Glutamatergic neuron (in vitro differentiated cells): ENCODE results near the gene IFNA4. TPM values are rescaled to one million over a fixed set of nuclear protein-coding genes. Genes with fewer than 3 reads are reported as not detected.
"Not testable (repeated sequence)": the region's sequence is repeated elsewhere in the genome, so short reads cannot be mapped to it uniquely, and the experiment has no call there.

ENCODE experiments used
- DNase-seq: peaks from one replicate; pipeline ENCODE4 v3.0.0; 2022
- H3K27ac Mint-ChIP-seq: one replicate; pipeline ENCODE4 v1.8.0; 2020; ENCODE audit warnings: mild to moderate bottlenecking, mixed read lengths, inconsistent platforms; ENCODE audit not compliant: unreplicated experiment
- H3K27me3 Mint-ChIP-seq: one replicate; pipeline ENCODE4 v1.8.0; 2020; ENCODE audit warnings: mild to moderate bottlenecking, moderate library complexity, mixed read lengths, inconsistent platforms; ENCODE audit not compliant: unreplicated experiment
- H3K36me3 Mint-ChIP-seq: one replicate; pipeline ENCODE4 v1.8.0; 2020; ENCODE audit warnings: mild to moderate bottlenecking, mixed read lengths, inconsistent platforms; ENCODE audit not compliant: unreplicated experiment
- H3K4me1 Mint-ChIP-seq: one replicate; pipeline ENCODE4 v1.8.0; 2020; ENCODE audit warnings: mild to moderate bottlenecking, low read depth, mixed read lengths, inconsistent platforms; ENCODE audit not compliant: unreplicated experiment
- H3K4me3 Mint-ChIP-seq: one replicate; pipeline ENCODE4 v1.8.0; 2020; ENCODE audit warnings: mild to moderate bottlenecking, mixed read lengths, inconsistent platforms; ENCODE audit not compliant: unreplicated experiment
- H3K9me3 Mint-ChIP-seq: one replicate; pipeline ENCODE4 v1.8.0; 2020; ENCODE audit warnings: mild to moderate bottlenecking, moderate library complexity, mixed read lengths, inconsistent platforms; ENCODE audit not compliant: unreplicated experiment
- CTCF ChIP-seq: fragments of 200-600 bp; sonication (generic); IDR thresholded peaks from one replicate; pipeline ENCODE4 v1.5.0; 2021; ENCODE audit not compliant: partially characterized antibody, unreplicated experiment
- total RNA-seq: library from RNA; stranded (reverse); fragmentation: NEBNext Ultra II Directional; extraction: Animal tissue kit (Norgen Biotek cat#: 25700); gene quantifications from one replicate; pipeline ENCODE4 v1.2.1, GENCODE V29; 2021; ENCODE audit not compliant: unreplicated experiment

IFNA4 gene
- total RNA-seq, 1 donor from 2014 or later, result not detected

- H3K4me1 Mint-ChIP-seq, H3K9me3 Mint-ChIP-seq, DNase-seq, H3K4me3 Mint-ChIP-seq, H3K27ac Mint-ChIP-seq, H3K36me3 Mint-ChIP-seq, H3K27me3 Mint-ChIP-seq: not testable (repeated sequence)
These were observed 24.8 kb upstream of the IFNA4 start for GRCh38 chr9:21212160-21212559.

- H3K9me3 Mint-ChIP-seq, H3K4me3 Mint-ChIP-seq, DNase-seq, H3K27ac Mint-ChIP-seq, H3K27me3 Mint-ChIP-seq, H3K4me1 Mint-ChIP-seq, H3K36me3 Mint-ChIP-seq: not testable (repeated sequence)
These were observed 23.4 kb upstream of the IFNA4 start for GRCh38 chr9:21210782-21211181.

- no peak for TF ChIP-seq CTCF
- H3K36me3 Mint-ChIP-seq, result no peaks in the 10 kb centered on the region
- no peak for DNase-seq
These were observed 22.9 kb upstream of the IFNA4 start for GRCh38 chr9:21210311-21210710.

GRCh38 chr9:21207043-21207442 lies 19.7 kb upstream of the IFNA4 start, which contains the start of gene IFNA10:
Gene IFNA10, minus strand, starts transcription at chr9:21207143. Its CDS starts 46 bp downstream, at chr9:21207097.
- DNase-seq, H3K36me3 Mint-ChIP-seq, H3K27me3 Mint-ChIP-seq, H3K4me1 Mint-ChIP-seq, H3K27ac Mint-ChIP-seq, H3K9me3 Mint-ChIP-seq, H3K4me3 Mint-ChIP-seq: not testable (repeated sequence)

More at GRCh38 chr9:21210311-21210710, 22.9 kb upstream of the IFNA4 start:
- Mint-ChIP-seq H3K27ac (no peak overlapping the region), H3K4me1 (no peaks in the 10 kb centered on the region), H3K27me3 (peaks cover 9% of the 10 kb centered on the region), H3K4me3 (no peak overlapping the region), H3K9me3 (no peaks in the 10 kb centered on the region)

GRCh38 chr9:21205204-21205603 lies 17.8 kb upstream of the IFNA4 start:
- no peaks in the 10 kb centered on the region for H3K4me1 Mint-ChIP-seq
- no peaks in the 10 kb centered on the region for H3K9me3 Mint-ChIP-seq
- no peak overlapping the region for H3K4me3 Mint-ChIP-seq
- no peaks in the 10 kb centered on the region for H3K36me3 Mint-ChIP-seq
- peaks cover 6% of the 10 kb centered on the region for H3K27me3 Mint-ChIP-seq
- H3K27ac Mint-ChIP-seq, result no peak overlapping the region
- TF ChIP-seq CTCF, result no peak
- no peak for DNase-seq

GRCh38 chr9:21202105-21202504 lies 14.7 kb upstream of the IFNA4 start, which contains the start of gene IFNA7:
Gene IFNA7, minus strand, starts transcription at chr9:21202205. Its CDS starts 40 bp downstream, at chr9:21202165.
- H3K36me3 Mint-ChIP-seq, DNase-seq, H3K9me3 Mint-ChIP-seq: not testable (repeated sequence)

GRCh38 chr9:21194867-21195776 lies 7.7 kb upstream of the IFNA4 start:
- TF ChIP-seq CTCF, result peak; percentile 53
- not testable (repeated sequence) for H3K4me3 Mint-ChIP-seq, H3K27ac Mint-ChIP-seq

More at GRCh38 chr9:21202105-21202504, 14.7 kb upstream of the IFNA4 start, which contains the start of gene IFNA7:
- H3K4me1 Mint-ChIP-seq, H3K4me3 Mint-ChIP-seq, H3K27me3 Mint-ChIP-seq, H3K27ac Mint-ChIP-seq: not testable (repeated sequence)

More at GRCh38 chr9:21194867-21195776, 7.7 kb upstream of the IFNA4 start:
- not testable (repeated sequence) for H3K27me3 Mint-ChIP-seq, H3K4me1 Mint-ChIP-seq, H3K9me3 Mint-ChIP-seq, H3K36me3 Mint-ChIP-seq
- peak; percentile 30 for DNase-seq
